MCF 10A (cell line): ENCODE measurements around the gene UTP25. TPM values are rescaled to one million over a fixed set of nuclear protein-coding genes. Genes with fewer than 3 reads are reported as not detected.

Experiments used
- BruUV-seq: library from RNA; stranded (reverse); fragments of 400-500 nt; replicated peaks from 2 replicates; lab custom pipeline; 2021; lab: Mats Ljungman, UMichigan
- CTCF ChIA-PET: fragments of 300-600 bp; sonication (Branson Sonifier 250); formaldehyde crosslinking; extraction: SDS; loops from one replicate; lab custom pipeline; 2021; ENCODE audit warnings: antibody characterized with exemption, inconsistent platforms; lab: Yijun Ruan, JAX
- POLR2A ChIA-PET: fragments of 300-600, 350-650 bp; sonication (Branson Sonifier 250); formaldehyde crosslinking; extraction: SDS; loops from one replicate; lab custom pipeline; 2020; ENCODE audit warnings: antibody characterized with exemption, inconsistent platforms; lab: Yijun Ruan, JAX
- DNase-seq: peaks from one replicate; pipeline ENCODE4 v3.0.0-alpha.2; 2018; ENCODE audit not compliant: unreplicated experiment
- H3K27ac Mint-ChIP-seq: one replicate; pipeline ENCODE4 v1.8.0; 2022; ENCODE audit warnings: mild to moderate bottlenecking, low read depth, mixed read lengths; ENCODE audit not compliant: unreplicated experiment
- H3K27me3 Mint-ChIP-seq: one replicate; pipeline ENCODE4 v1.8.0; 2022; ENCODE audit warnings: mixed read lengths; ENCODE audit not compliant: insufficient read depth, unreplicated experiment
- H3K36me3 Mint-ChIP-seq: one replicate; pipeline ENCODE4 v1.8.0; 2022; ENCODE audit warnings: mild to moderate bottlenecking, moderate library complexity, mixed read lengths; ENCODE audit not compliant: insufficient read depth, unreplicated experiment
- H3K4me1 Mint-ChIP-seq: one replicate; pipeline ENCODE4 v1.8.0; 2022; ENCODE audit warnings: mixed read lengths; ENCODE audit not compliant: insufficient read depth, unreplicated experiment
- H3K4me3 Mint-ChIP-seq: one replicate; pipeline ENCODE4 v1.8.0; 2022; ENCODE audit warnings: mild to moderate bottlenecking, moderate library complexity, mixed read lengths; ENCODE audit not compliant: unreplicated experiment
- H3K9me3 Mint-ChIP-seq: one replicate; pipeline ENCODE4 v1.8.0; 2022; ENCODE audit warnings: mixed read lengths; ENCODE audit not compliant: unreplicated experiment
- intact Hi-C: fragments of 100-400 bp; cut with micrococcal nuclease; formaldehyde crosslinking; loops from 2 replicates; pipeline ENCODE4 v1.14.1; 2022
- total RNA-seq: library from RNA; stranded (reverse); gene quantifications from 2 replicates; pipeline ENCODE4 v1.2.3, GENCODE V29; 2022
- TF ChIP-seq, protein P1 (sequence below): fragments of 200-600 bp; IDR thresholded peaks from one replicate; pipeline ENCODE4 v1.8.0; 2022; ENCODE audit warnings: antibody characterized with exemption, mild to moderate bottlenecking; ENCODE audit not compliant: unreplicated experiment

UTP25 gene
- total RNA-seq, 1 experiment from 2014 or later = 23.8 TPM

GRCh38 chr1:209871430-209871829, 43.7 kb downstream of the UTP25 start:
- H3K4me3 Mint-ChIP-seq = no peak overlapping the region
- intact Hi-C loops = loop anchor here (5.0 kb wide), 2 partner anchors 66 to 501 kb away; partner anchors contain the start of gene SYT14
- no TSS peak for BruUV-seq

GRCh38 chr1:209873067-209873799, 45.5 kb downstream of the UTP25 start:
- Mint-ChIP-seq H3K4me1 (peaks cover 87% of the 10 kb centered on the region), H3K4me3 (peak overlapping the region; percentile 64), H3K27me3 (no peaks in the 10 kb centered on the region), H3K9me3 (no peaks in the 10 kb centered on the region), H3K36me3 (no peaks in the 10 kb centered on the region), H3K27ac (peak overlapping the region; percentile 98)
- ChIA-PET CTCF (interaction anchor here (0.7 to 12.6 kb wide), 11 partner anchors 11 to 518 kb away, joined by 3 to 201 read pairs (median 16); no protein-coding TSS in a partner anchor), POLR2A (interaction anchor here (0.6 to 10.9 kb wide), 25 partner anchors 7 to 1387 kb away, joined by 3 to 156 read pairs (median 6); partner anchors contain the start of genes C1orf74, IRF6 and UTP25)
- TF ChIP-seq, protein P1, sequence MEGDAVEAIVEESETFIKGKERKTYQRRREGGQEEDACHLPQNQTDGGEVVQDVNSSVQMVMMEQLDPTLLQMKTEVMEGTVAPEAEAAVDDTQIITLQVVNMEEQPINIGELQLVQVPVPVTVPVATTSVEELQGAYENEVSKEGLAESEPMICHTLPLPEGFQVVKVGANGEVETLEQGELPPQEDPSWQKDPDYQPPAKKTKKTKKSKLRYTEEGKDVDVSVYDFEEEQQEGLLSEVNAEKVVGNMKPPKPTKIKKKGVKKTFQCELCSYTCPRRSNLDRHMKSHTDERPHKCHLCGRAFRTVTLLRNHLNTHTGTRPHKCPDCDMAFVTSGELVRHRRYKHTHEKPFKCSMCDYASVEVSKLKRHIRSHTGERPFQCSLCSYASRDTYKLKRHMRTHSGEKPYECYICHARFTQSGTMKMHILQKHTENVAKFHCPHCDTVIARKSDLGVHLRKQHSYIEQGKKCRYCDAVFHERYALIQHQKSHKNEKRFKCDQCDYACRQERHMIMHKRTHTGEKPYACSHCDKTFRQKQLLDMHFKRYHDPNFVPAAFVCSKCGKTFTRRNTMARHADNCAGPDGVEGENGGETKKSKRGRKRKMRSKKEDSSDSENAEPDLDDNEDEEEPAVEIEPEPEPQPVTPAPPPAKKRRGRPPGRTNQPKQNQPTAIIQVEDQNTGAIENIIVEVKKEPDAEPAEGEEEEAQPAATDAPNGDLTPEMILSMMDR = no peak
- DNase-seq = peak; percentile 75
- TSS peak; percentile 92 for BruUV-seq
- intact Hi-C loops = loop anchor here (1.0 to 5.0 kb wide), 4 partner anchors 11 to 499 kb away; partner anchors contain the start of gene SYT14

More at GRCh38 chr1:209871430-209871829, 43.7 kb downstream of the UTP25 start:
- Mint-ChIP-seq H3K36me3 (no peaks in the 10 kb centered on the region), H3K4me1 (peaks cover 74% of the 10 kb centered on the region), H3K27ac (peak overlapping the region; percentile 98), H3K9me3 (peaks cover 10% of the 10 kb centered on the region), H3K27me3 (no peaks in the 10 kb centered on the region)
- POLR2A ChIA-PET = interaction anchor here (0.7 to 10.9 kb wide), 15 partner anchors 13 to 63 kb away, joined by 3 to 156 read pairs (median 3); partner anchors contain the start of gene UTP25
- TF ChIP-seq, protein P1 = no peak
- no peak for DNase-seq
- CTCF ChIA-PET = interaction anchor here (0.7 to 20.0 kb wide), 12 partner anchors 8 to 115 kb away, joined by 3 to 814 read pairs (median 8); no protein-coding TSS in a partner anchor

DNA sequence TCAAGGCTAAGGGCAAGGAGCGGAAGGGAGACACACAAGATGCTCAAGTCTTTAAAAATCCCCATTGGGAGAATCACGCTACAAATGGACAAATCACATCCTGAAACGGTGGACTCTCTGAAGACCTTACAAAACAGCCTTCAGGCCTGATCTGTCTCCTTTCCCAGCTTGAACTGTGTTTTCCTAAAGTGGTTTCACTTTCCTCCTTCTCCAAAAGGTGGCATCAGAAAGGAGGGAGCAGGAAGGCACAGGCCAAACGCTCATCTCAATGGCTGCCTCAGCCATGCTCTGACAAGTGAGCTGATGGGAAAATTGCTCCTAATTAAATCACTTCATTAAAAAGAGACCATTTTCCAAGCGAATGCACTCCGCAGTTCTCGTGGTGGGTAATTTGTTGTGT, 47.7 kb downstream of the UTP25 start:
- Mint-ChIP-seq H3K4me3 (no peak overlapping the region), H3K4me1 (peaks cover 89% of the 10 kb centered on the region), H3K27me3 (no peaks in the 10 kb centered on the region), H3K9me3 (no peaks in the 10 kb centered on the region), H3K36me3 (no peaks in the 10 kb centered on the region), H3K27ac (peak overlapping the region; percentile 98)
- peak; percentile 83 for DNase-seq
- ChIA-PET CTCF (interaction anchor here (0.6 to 12.6 kb wide), 15 partner anchors 9 to 1636 kb away, joined by 3 to 201 read pairs (median 11); no protein-coding TSS in a partner anchor), POLR2A (interaction anchor here (0.6 to 10.9 kb wide), 14 partner anchors 9 to 91 kb away, joined by 3 to 156 read pairs (median 8); partner anchors contain the start of gene C1orf74)
- intact Hi-C loops = no loop called here
- TF ChIP-seq, protein P1 = peak; percentile 33
- no TSS peak for BruUV-seq
